ENCODE measurements around the gene GIPR.
A peak's percentile ranks its signal among the peaks of the same experiment; 100 is the strongest.
"Not testable (repeated sequence)": the region's sequence is repeated elsewhere in the genome, so short reads cannot be mapped to it uniquely, and the experiment has no call there.

The GIPR gene

DNA sequence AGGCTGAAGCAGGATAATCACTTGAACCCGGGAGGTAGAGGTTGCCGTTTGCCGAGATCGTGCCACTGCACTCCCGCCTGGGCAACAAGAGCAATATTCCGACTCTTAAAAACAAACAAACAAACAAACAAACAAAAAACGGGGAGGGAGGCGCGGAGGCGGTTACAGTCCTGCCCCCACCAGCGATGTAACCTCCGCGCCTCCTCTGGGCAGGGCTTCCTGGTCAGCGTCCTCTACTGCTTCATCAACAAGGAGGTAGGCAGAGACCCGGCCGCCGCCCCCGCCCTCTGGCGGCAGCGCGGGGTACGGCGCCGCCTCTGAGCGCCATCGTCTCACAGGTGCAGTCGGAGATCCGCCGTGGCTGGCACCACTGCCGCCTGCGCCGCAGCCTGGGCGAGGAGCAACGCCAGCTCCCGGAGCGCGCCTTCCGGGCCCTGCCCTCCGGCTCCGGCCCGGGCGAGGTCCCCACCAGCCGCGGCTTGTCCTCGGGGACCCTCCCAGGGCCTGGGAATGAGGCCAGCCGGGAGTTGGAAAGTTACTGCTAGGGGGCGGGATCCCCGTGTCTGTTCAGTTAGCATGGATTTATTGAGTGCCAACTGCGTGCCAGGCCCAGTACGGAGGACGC, 13.5 kb downstream of the GIPR start:
- H3K4me3 ChIP-seq (ENCODE audit: low read length): peak overlapping the region; percentile 27
- DNase-seq (ENCODE audit: low read depth): peak; percentile 88
- TF ChIP-seq, protein P1, sequence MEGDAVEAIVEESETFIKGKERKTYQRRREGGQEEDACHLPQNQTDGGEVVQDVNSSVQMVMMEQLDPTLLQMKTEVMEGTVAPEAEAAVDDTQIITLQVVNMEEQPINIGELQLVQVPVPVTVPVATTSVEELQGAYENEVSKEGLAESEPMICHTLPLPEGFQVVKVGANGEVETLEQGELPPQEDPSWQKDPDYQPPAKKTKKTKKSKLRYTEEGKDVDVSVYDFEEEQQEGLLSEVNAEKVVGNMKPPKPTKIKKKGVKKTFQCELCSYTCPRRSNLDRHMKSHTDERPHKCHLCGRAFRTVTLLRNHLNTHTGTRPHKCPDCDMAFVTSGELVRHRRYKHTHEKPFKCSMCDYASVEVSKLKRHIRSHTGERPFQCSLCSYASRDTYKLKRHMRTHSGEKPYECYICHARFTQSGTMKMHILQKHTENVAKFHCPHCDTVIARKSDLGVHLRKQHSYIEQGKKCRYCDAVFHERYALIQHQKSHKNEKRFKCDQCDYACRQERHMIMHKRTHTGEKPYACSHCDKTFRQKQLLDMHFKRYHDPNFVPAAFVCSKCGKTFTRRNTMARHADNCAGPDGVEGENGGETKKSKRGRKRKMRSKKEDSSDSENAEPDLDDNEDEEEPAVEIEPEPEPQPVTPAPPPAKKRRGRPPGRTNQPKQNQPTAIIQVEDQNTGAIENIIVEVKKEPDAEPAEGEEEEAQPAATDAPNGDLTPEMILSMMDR (IDR thresholded peaks at IDR 0.05; ENCODE audit: insufficient read depth, low read depth, low read length, missing control alignments): peak; percentile 63

DNA sequence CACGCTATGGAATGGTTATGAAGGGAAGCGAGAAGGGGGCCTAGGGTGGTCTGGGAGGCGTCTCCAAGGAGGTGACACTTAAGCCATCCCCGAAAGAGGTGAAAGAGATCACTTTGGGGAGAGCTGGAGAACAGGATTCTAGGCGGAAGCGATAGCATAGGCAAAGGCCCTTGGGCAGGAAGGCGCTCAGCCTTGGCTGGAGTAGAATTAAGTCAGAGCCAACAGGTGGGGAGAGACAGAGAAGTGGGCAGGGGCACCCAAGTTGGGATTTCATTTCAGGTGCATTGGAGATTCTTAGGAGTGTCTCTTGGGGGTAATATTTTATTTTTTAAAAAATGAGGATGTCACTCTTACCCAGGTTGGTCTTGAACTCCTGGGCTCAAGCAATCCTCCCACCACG, 14.1 kb downstream of the GIPR start:
- no peak overlapping the region for H3K4me3 ChIP-seq (ENCODE audit: low read length)
- DNase-seq (ENCODE audit: low read depth): no peak
- TF ChIP-seq, protein P1 (IDR thresholded peaks at IDR 0.05; ENCODE audit: insufficient read depth, low read depth, low read length, missing control alignments): no peak

DNA sequence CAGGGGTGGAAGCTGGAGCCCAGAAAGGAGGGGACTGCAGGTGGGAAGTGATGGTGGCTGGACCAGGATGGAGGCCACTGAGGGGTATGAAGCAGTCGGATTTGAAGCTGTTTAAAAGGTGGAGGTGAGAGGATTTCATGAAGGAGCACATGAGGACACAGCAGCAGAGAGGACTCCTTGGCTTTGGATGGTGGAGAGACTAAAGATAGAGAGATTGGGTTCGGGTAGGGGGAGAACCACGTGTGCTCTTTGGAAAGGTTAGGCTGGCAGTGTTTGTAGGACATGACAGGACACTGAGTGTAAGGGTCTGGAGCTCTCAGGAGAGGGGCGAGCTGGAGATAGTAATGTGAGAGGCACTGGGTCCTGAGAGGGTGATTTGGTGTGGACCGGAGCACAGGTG, 14.9 kb downstream of the GIPR start:
- H3K4me3 ChIP-seq (ENCODE audit: low read length): no peak overlapping the region
- TF ChIP-seq, protein P1 (IDR thresholded peaks at IDR 0.05; ENCODE audit: insufficient read depth, low read depth, low read length, missing control alignments): no peak

DNA sequence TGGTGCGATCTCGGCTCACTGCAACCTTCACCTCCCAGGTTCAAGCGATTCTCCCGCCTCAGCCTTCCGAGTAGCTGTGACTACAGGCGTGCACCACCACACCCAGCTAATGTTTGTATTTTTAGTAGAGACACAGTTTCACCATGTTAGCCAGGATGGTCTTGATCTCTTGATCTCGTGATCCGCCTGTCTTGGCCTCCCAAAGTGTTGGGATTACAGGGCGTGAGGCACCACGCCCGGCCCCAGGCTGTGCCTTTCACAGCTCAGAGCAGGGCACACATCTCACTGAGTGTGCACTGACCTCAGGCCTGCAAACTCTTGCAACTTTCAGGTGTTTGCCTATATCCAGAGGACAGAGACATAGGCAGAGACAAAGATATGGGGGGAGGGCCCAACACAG, 17.0 kb downstream of the GIPR start:
- DNase-seq (ENCODE audit: low read depth); H3K4me3 ChIP-seq (ENCODE audit: low read length): not testable (repeated sequence)

More for the DNA sequence above, 14.9 kb downstream of the GIPR start:
- DNase-seq (ENCODE audit: low read depth): no peak

DNA sequence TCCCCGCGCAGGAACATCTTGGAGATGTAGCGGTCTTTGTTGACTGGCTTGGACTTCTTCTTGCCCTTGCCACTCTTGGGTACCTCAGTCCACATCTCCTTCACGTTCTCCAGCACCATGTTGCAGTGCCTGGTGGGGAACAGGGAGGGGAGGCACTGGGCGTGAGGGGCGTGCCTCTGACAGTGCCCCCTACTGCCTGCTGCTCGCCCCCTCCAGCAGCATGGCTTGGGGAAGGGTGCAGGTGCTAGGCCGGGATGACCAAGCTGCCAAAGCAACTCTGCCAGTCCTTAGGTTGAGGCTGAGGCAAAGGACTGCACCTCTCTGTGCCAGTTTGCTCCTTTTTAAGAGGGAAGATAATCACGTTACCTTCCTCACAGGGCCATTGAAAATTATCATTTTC, 19.6 kb downstream of the GIPR start:
- TF ChIP-seq, protein P1 (IDR thresholded peaks at IDR 0.05; ENCODE audit: insufficient read depth, low read depth, low read length, missing control alignments): no peak
- DNase-seq (ENCODE audit: low read depth): no peak
- no peak overlapping the region for H3K4me3 ChIP-seq (ENCODE audit: low read length)

DNA sequence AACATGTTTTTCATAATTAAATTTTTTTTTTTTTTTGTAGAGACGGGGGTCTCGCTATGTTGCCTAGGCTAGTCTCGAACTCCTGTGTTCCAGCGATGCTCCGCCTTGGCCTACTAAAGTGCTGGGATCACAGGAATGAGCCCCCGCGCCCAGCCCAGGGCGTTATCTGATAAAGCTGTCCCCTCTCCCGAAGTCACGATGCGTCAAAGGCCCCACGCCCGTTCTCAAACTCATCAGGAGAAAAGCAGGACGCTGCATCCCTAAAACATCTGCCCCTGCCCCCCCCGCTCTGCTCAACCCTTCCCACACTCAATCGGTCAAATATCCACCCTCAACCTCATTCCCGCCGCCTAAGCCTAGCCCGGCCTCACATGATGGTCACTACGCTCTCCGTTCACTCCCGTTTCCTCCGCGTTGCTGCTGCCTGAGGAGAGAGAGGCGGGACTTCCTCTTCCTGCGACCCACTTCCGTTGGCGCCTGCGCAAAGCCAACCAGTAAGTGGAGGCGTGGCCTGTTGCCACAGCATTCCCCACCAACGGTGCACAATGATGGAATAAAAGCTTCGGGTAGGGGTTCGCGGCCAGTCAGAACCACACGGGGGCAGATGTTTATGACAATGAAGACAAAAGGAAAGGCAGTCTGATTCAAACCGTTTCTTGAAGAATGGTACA, 23.6 kb downstream of the GIPR start, which contains the start of gene SNRPD2:
Gene SNRPD2 (minus strand): TSS at position 438 of the 671 bp plus-strand sequence. CDS start 65 bp downstream, at position 373.
- H3K4me3 ChIP-seq (ENCODE audit: low read length): peak within 1 kb of the TSS; percentile 84
- TF ChIP-seq, protein P1 (IDR thresholded peaks at IDR 0.05; ENCODE audit: insufficient read depth, low read depth, low read length, missing control alignments): no peak
- peak; percentile 94 for DNase-seq (ENCODE audit: low read depth)

DNA sequence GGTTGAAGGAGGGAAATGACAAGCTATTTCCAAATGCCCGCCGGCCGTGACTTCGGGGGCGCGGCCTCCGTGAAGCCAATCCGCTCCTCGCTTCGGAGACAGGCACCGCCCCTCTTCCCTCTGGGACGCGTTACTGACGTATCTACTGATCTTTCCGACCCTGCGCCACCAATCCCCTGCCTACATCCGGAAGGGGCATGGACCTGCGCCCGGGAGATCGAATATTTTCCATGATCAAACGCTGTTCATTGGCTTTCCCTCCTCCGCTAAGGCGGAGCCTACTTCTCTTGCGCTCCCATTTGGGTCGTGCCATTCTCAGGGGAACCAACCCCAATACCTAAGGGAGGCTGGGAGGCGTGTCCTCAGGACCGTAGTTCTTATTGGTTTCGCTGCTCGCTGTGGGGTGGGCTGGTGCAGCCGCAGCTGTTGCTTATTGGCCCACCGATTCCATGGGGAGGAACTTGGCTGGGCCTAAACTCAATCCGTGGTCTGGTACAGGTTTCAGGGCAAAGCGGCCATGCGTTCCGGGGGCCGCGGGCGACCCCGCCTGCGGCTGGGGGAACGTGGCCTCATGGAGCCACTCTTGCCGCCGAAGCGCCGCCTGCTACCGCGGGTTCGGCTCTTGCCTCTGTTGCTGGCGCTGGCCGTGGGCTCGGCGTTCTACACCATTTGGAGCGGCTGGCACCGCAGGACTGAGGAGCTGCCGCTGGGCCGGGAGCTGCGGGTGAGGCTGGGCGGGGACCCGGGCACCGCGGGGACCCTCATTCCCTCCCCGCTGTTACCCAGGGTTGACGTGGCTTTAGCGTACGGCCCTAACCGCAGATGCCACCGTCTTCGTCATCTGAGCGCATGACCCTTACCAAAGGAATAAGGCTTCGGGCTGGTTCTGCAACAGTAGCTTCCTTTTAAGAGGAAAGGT, 24.4 kb downstream of the GIPR start, which contains the start of gene QPCTL:
Gene QPCTL (plus strand): TSS at position 480 of the 919 bp plus-strand sequence. CDS start 38 bp downstream, at position 518.
- TF ChIP-seq, protein P1 (IDR thresholded peaks at IDR 0.05; ENCODE audit: insufficient read depth, low read depth, low read length, missing control alignments): no peak
- peak within 1 kb of the TSS; percentile 84 for H3K4me3 ChIP-seq (ENCODE audit: low read length)
- DNase-seq (ENCODE audit: low read depth): peak; percentile 100
